Gastrocnemius medialis (tissue), 4 donors: ENCODE measurements around the gene PPIL4.

Source experiments
- CTCF ChIP-seq, 5 experiments: fragments of 450-650 bp in 3 of 5; fragments of 200-600 bp in 2 of 5; sonication (generic) in 2 of 5; IDR thresholded peaks in 4 of 5; conservative IDR thresholded peaks in 1 of 5; 1 replicate in 4 of 5; 2 replicates in 1 of 5; pipeline ENCODE4 v1.5.1; 2016 to 2019; ENCODE audit warnings: antibody characterized with exemption in 5 of 5, mild to moderate bottlenecking in 3 of 5, moderate library complexity in 3 of 5
- POLR2A ChIP-seq, 2 donors: fragments of 450-650 bp; IDR thresholded peaks; one replicate each; pipeline ENCODE4 v1.6.1; 2017; ENCODE audit warnings: antibody characterized with exemption in 2 of 2, mild to moderate bottlenecking in 2 of 2, moderate library complexity in 2 of 2

- TF ChIP-seq POLR2A (IDR thresholded peaks at IDR 0.05): no peak
- TF ChIP-seq CTCF (IDR thresholded peaks at IDR 0.05 in 4 of 5, conservative IDR thresholded peaks at IDR 0.05 in 1 of 5): no peak
Observed at GRCh38 chr6:149470948-149471347, 74.9 kb downstream of the PPIL4 start.
